Liver (tissue), 9 donors: ENCODE data around the gene DYRK4. TPM values are rescaled to one million over a fixed set of nuclear protein-coding genes. Genes with fewer than 3 reads are reported as not detected.
A peak's percentile ranks its signal among the peaks of the same experiment; 100 is the strongest.

Experiments used
- DNase-seq: peaks from one replicate; pipeline ENCODE4 v3.0.0-alpha.2; 2017; ENCODE audit warnings: low spot score
- H3K27ac ChIP-seq, 2 donors: one replicate each; pipeline ENCODE4 v1.7.0; 2013; ENCODE audit warnings: inconsistent platforms in 2 of 2, low read length in 2 of 2, control low read depth in 1 of 2, low read depth in 1 of 2, mild to moderate bottlenecking in 1 of 2
- H3K27me3 ChIP-seq, 4 donors: one replicate each; pipeline versions ENCODE4 v1.6.1 to v1.7.0; 2013; ENCODE audit warnings: low read length in 3 of 4, inconsistent platforms in 1 of 4, mild to moderate bottlenecking in 1 of 4, moderate library complexity in 1 of 4; ENCODE audit not compliant: control insufficient read depth in 4 of 4, insufficient read depth in 4 of 4
- H3K36me3 ChIP-seq, 4 donors: one replicate each; pipeline versions ENCODE4 v1.6.1 to v1.7.0; 2013; ENCODE audit warnings: low read length in 3 of 4, mild to moderate bottlenecking in 3 of 4, low read depth in 1 of 4, moderate library complexity in 1 of 4; ENCODE audit not compliant: control insufficient read depth in 4 of 4, insufficient read depth in 3 of 4
- H3K4me1 ChIP-seq, 4 donors: one replicate each; pipeline versions ENCODE4 v1.6.1 to v1.7.0; 2013; ENCODE audit warnings: low read length in 3 of 4, mild to moderate bottlenecking in 3 of 4, moderate library complexity in 1 of 4; ENCODE audit not compliant: control insufficient read depth in 4 of 4, insufficient read depth in 4 of 4
- H3K4me3 ChIP-seq, 3 donors: one replicate each; pipeline versions ENCODE4 v1.6.1 to v1.7.0; 2013; ENCODE audit warnings: low read length in 3 of 3, control low read depth in 1 of 3, low read depth in 1 of 3, mild to moderate bottlenecking in 1 of 3
- H3K9ac ChIP-seq, 2 donors: one replicate each; pipeline ENCODE4 v1.7.0; 2013; ENCODE audit warnings: low read length in 2 of 2, mild to moderate bottlenecking in 2 of 2, moderate library complexity in 2 of 2, control low read depth in 1 of 2, low read depth in 1 of 2
- H3K9me3 ChIP-seq, 4 donors: one replicate each; pipeline versions ENCODE4 v1.6.1 to v1.7.0; 2013; ENCODE audit warnings: low read length in 3 of 4; ENCODE audit not compliant: control insufficient read depth in 4 of 4
- CTCF ChIP-seq: fragments of 150-350 bp; IDR thresholded peaks from 2 replicates; pipeline ENCODE4 v1.5.1; 2017; ENCODE audit warnings: improper control_type of control experiment, low read depth, low read length; ENCODE audit not compliant: missing input control
- EGR1 ChIP-seq, 2 donors: IDR thresholded peaks; 2 replicates each; pipeline ENCODE4 v1.6.1; 2016 to 2018; ENCODE audit warnings: antibody characterized with exemption in 2 of 2, low read depth in 2 of 2
- FOXA1 ChIP-seq: IDR thresholded peaks from 2 replicates; pipeline ENCODE4 v1.6.1; 2016; ENCODE audit warnings: antibody characterized with exemption
- FOXA2 ChIP-seq: IDR thresholded peaks from 2 replicates; pipeline ENCODE4 v1.6.1; 2016; ENCODE audit warnings: antibody characterized with exemption
- GABPA ChIP-seq, 2 donors: IDR thresholded peaks in 1 of 2; conservative IDR thresholded peaks in 1 of 2; 2 replicates each; pipeline ENCODE4 v1.6.1; 2016; ENCODE audit warnings: antibody characterized with exemption in 2 of 2, mild to moderate bottlenecking in 1 of 2, moderate library complexity in 1 of 2
- HNF4A ChIP-seq, 2 donors: conservative IDR thresholded peaks; 2 replicates each; pipeline ENCODE4 v1.6.1; 2016; ENCODE audit warnings: antibody characterized with exemption in 2 of 2, mild to moderate bottlenecking in 2 of 2
- HNF4G ChIP-seq: IDR thresholded peaks from 2 replicates; pipeline ENCODE4 v1.6.1; 2016; ENCODE audit warnings: antibody characterized with exemption
- JUND ChIP-seq, 2 donors: IDR thresholded peaks; 2 replicates each; pipeline ENCODE4 v1.6.1; 2016; ENCODE audit warnings: antibody characterized with exemption in 2 of 2
- MAX ChIP-seq: IDR thresholded peaks from 2 replicates; pipeline ENCODE4 v1.6.1; 2016; ENCODE audit warnings: antibody characterized with exemption
- NR2F2 ChIP-seq: IDR thresholded peaks from 2 replicates; pipeline ENCODE4 v1.6.1; 2016; ENCODE audit warnings: antibody characterized with exemption
- RAD21 ChIP-seq, 2 donors: IDR thresholded peaks; 2 replicates each; pipeline ENCODE4 v1.6.1; 2016; ENCODE audit warnings: antibody characterized with exemption in 2 of 2, mild to moderate bottlenecking in 2 of 2
- RXRA ChIP-seq, 2 donors: IDR thresholded peaks; 2 replicates each; pipeline ENCODE4 v1.6.1; 2017 to 2018; ENCODE audit warnings: antibody characterized with exemption in 2 of 2, mild to moderate bottlenecking in 1 of 2
- SP1 ChIP-seq: IDR thresholded peaks from 2 replicates; pipeline ENCODE4 v1.6.1; 2018; ENCODE audit warnings: antibody characterized with exemption, mild to moderate bottlenecking
- TAF1 ChIP-seq: conservative IDR thresholded peaks from 2 replicates; pipeline ENCODE4 v1.6.1; 2016; ENCODE audit warnings: antibody characterized with exemption, mild to moderate bottlenecking
- YY1 ChIP-seq: IDR thresholded peaks from 2 replicates; pipeline ENCODE4 v1.6.1; 2016; ENCODE audit warnings: antibody characterized with exemption, mild to moderate bottlenecking
- ZBTB33 ChIP-seq: IDR thresholded peaks from 2 replicates; pipeline ENCODE4 v1.6.1; 2016; ENCODE audit warnings: antibody characterized with exemption
- WGBS: extraction: QIAGEN DNeasy Blood & Tissue Kit; methylation state at CpG from one replicate; pipeline ENCODE4 v1.1.7; 2013; 5-methylcytosine and 5-hydroxymethylcytosine counted together
- polyA plus RNA-seq, 2 donors: library from polyadenylated mRNA; stranded (reverse) in 1 of 2; unstranded in 1 of 2; fragments of 200-250 nt in 1 of 2; fragments of >200 nt in 1 of 2; fragmentation: Nextera tagmentation in 1 of 2; extraction: Ambion mirVana in 1 of 2; gene quantifications; one replicate each; pipeline versions ENCODE4 v1.2.1 to v1.2.3, GENCODE V29; 2013 to 2015
- total RNA-seq, 2 donors: library from RNA; depleted of rRNA; stranded (reverse); fragments of >200 nt; gene quantifications; one replicate each; pipeline ENCODE4 v1.2.3, GENCODE V29; 2014
- TF ChIP-seq, protein P1 (sequence below): IDR thresholded peaks from 2 replicates; pipeline ENCODE4 v1.6.1; 2016; ENCODE audit warnings: antibody characterized with exemption
- TF ChIP-seq, protein P2 (sequence below): IDR thresholded peaks from 2 replicates; pipeline ENCODE4 v1.6.1; 2016; ENCODE audit warnings: antibody characterized with exemption, mild to moderate bottlenecking
- donor health status: healthy.
- donor health status: healthy.
- donor health status: healthy.
- donor health status: healthy.
- donor health status: healthy.

Gene DYRK4
- total and polyA plus RNA-seq, 4 donors, result 12.0 to 20.3 (median 14.4) TPM

DNA sequence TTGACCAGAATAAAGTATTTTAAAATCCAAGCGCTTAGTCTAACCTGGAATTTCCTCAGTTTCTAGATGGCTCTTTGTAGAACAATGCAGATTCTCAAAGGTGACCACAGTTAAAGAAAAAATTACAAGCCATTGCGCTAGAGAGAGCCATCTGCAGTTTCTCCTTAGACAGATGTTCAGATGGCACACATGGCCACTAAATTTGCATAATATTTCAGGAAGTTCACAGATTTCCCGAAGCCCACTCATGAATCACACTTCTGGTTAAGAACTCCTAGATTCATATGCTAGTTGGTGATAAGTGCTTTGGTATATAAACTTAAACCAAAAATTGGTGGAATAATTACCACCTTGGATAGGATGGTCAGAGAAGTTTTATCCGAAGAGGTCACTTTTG is 86.1 kb downstream of the DYRK4 start (continued):
- TF ChIP-seq ZBTB33 (no peak), RXRA (IDR thresholded peaks at IDR 0.05) (no peak), HNF4A (conservative IDR thresholded peaks at IDR 0.05) (no peak), GABPA (IDR thresholded peaks at IDR 0.05 in 1 of 2, conservative IDR thresholded peaks at IDR 0.05 in 1 of 2) (no peak), MAX (no peak), TAF1 (no peak)

GRCh38 chr12:4648501-4649357 is 86.7 kb downstream of the DYRK4 start, which contains the start of the genes AKAP3 and NDUFA9:
TSS of gene AKAP3 (minus strand) at chr12:4649051. CDS start at chr12:4638196, 10,855 bp downstream.
TSS of gene NDUFA9 (plus strand) at chr12:4649114. CDS start at chr12:4649127, 13 bp downstream.
- peak within 1 kb of the TSS; percentile 76 to 80 for H3K27ac ChIP-seq

More at GRCh38 chr12:4648501-4649357, 86.7 kb downstream of the DYRK4 start, which contains the start of the genes AKAP3 and NDUFA9:
- H3K9ac ChIP-seq, result peak within 1 kb of the TSS; percentile 90 to 97
- under 1% methylated on average over 39 of the region's 39 CpGs for WGBS
- peak within 1 kb of the TSS; percentile 79 to 99 (median 94) for H3K4me3 ChIP-seq
- no peaks in the 10 kb centered on the region for H3K27me3 ChIP-seq
- TF ChIP-seq RAD21 (IDR thresholded peaks at IDR 0.05) (peak; percentile 42 to 56), MAX (peak; percentile 54), SP1 (peak; percentile 33), FOXA2 (no peak), CTCF (no peak), FOXA1 (no peak), GABPA (IDR thresholded peaks at IDR 0.05 in 1 of 2, conservative IDR thresholded peaks at IDR 0.05 in 1 of 2) (peak in 1 of 2 donors; percentile 82), HNF4A (conservative IDR thresholded peaks at IDR 0.05) (peak in 1 of 2 donors; percentile 18), TAF1 (peak; percentile 62), RXRA (IDR thresholded peaks at IDR 0.05) (peak; percentile 32 to 45), HNF4G (no peak), ZBTB33 (peak; percentile 97), NR2F2 (no peak), EGR1 (IDR thresholded peaks at IDR 0.05; ENCODE audit: low read depth in 2 of 2) (peak in 1 of 2 donors; percentile 34), JUND (IDR thresholded peaks at IDR 0.05) (no peak), YY1 (peak; percentile 100)
- TF ChIP-seq, protein P1, sequence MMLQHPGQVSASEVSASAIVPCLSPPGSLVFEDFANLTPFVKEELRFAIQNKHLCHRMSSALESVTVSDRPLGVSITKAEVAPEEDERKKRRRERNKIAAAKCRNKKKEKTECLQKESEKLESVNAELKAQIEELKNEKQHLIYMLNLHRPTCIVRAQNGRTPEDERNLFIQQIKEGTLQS, result peak; percentile 42
- TF ChIP-seq, protein P2, sequence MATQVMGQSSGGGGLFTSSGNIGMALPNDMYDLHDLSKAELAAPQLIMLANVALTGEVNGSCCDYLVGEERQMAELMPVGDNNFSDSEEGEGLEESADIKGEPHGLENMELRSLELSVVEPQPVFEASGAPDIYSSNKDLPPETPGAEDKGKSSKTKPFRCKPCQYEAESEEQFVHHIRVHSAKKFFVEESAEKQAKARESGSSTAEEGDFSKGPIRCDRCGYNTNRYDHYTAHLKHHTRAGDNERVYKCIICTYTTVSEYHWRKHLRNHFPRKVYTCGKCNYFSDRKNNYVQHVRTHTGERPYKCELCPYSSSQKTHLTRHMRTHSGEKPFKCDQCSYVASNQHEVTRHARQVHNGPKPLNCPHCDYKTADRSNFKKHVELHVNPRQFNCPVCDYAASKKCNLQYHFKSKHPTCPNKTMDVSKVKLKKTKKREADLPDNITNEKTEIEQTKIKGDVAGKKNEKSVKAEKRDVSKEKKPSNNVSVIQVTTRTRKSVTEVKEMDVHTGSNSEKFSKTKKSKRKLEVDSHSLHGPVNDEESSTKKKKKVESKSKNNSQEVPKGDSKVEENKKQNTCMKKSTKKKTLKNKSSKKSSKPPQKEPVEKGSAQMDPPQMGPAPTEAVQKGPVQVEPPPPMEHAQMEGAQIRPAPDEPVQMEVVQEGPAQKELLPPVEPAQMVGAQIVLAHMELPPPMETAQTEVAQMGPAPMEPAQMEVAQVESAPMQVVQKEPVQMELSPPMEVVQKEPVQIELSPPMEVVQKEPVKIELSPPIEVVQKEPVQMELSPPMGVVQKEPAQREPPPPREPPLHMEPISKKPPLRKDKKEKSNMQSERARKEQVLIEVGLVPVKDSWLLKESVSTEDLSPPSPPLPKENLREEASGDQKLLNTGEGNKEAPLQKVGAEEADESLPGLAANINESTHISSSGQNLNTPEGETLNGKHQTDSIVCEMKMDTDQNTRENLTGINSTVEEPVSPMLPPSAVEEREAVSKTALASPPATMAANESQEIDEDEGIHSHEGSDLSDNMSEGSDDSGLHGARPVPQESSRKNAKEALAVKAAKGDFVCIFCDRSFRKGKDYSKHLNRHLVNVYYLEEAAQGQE, result peak; percentile 68
- no peaks in the 10 kb centered on the region for H3K9me3 ChIP-seq
- peak; percentile 82 for DNase-seq
- H3K4me1 ChIP-seq, result peaks cover 0 to 24% (median 22%) of the 10 kb centered on the region in 4 donors
- H3K36me3 ChIP-seq, result no peaks in the 10 kb centered on the region
